GM12878 (cell line): ENCODE results near the gene ZNF771. TPM values are rescaled to one million over a fixed set of nuclear protein-coding genes. Genes with fewer than 3 reads are reported as not detected.

Experiments
- ATF7 ChIP-seq: fragments of 450-650 bp; IDR thresholded peaks from 2 replicates; pipeline ENCODE4 v1.6.1; 2016; ENCODE audit warnings: low read depth, mild to moderate bottlenecking
- BMI1 ChIP-seq: fragments of 450-650 bp; IDR thresholded peaks from 2 replicates; pipeline ENCODE4 v1.6.1; 2016; ENCODE audit warnings: mild to moderate bottlenecking, moderate library complexity, borderline replicate concordance
- CTCF ChIP-seq, 3 experiments: IDR thresholded peaks in 2 of 3; conservative IDR thresholded peaks in 1 of 3; 2 replicates each; pipeline ENCODE4 v1.5.1; 2011; ENCODE audit warnings: low read depth in 3 of 3, low read length in 3 of 3, mild to moderate bottlenecking in 3 of 3, control low read depth in 2 of 3, moderate library complexity in 2 of 3, inconsistent platforms in 1 of 3, mixed read lengths in 1 of 3; ENCODE audit not compliant: control insufficient read depth in 2 of 3, insufficient read depth in 1 of 3; ENCODE audit errors: extremely low read depth in 1 of 3
- EZH2 ChIP-seq: IDR thresholded peaks from 2 replicates; pipeline ENCODE4 v1.6.1; 2012; ENCODE audit warnings: low read depth, mild to moderate bottlenecking, control low read depth, inconsistent platforms, low read length, borderline replicate concordance; ENCODE audit not compliant: control insufficient read depth
- GATAD2B ChIP-seq: fragments of 450-650 bp; conservative IDR thresholded peaks from 2 replicates; pipeline ENCODE4 v1.6.1; 2017; ENCODE audit warnings: low read depth, mild to moderate bottlenecking, moderate library complexity
- HDAC6 ChIP-seq: fragments of 200-600 bp; sonication (generic); IDR thresholded peaks from one replicate; pipeline ENCODE4 v1.8.0; 2017; ENCODE audit warnings: antibody characterized with exemption; ENCODE audit not compliant: unreplicated experiment
- HSF1 ChIP-seq: fragments of 150-350 bp; IDR thresholded peaks from 2 replicates; pipeline ENCODE4 v1.6.1; 2014; ENCODE audit warnings: mild to moderate bottlenecking, low read depth, low read length
- IKZF1 ChIP-seq: fragments of 450-650 bp; conservative IDR thresholded peaks from 2 replicates; pipeline ENCODE4 v1.6.1; 2017; ENCODE audit warnings: antibody characterized with exemption, mild to moderate bottlenecking
- IRF3 ChIP-seq: fragments of 450-650 bp; IDR thresholded peaks from 2 replicates; pipeline ENCODE4 v1.6.1; 2014; ENCODE audit warnings: mild to moderate bottlenecking
- KAT2A ChIP-seq: conservative IDR thresholded peaks from 2 replicates; pipeline ENCODE4 v1.6.1; 2011; ENCODE audit warnings: low read depth, low read length; ENCODE audit not compliant: control insufficient read depth
- MYB ChIP-seq: fragments of 150-350 bp; IDR thresholded peaks from 2 replicates; pipeline ENCODE4 v1.6.1; 2014; ENCODE audit warnings: mild to moderate bottlenecking, low read depth, low read length, borderline replicate concordance
- PAX5 ChIP-seq: IDR thresholded peaks from 2 replicates; pipeline ENCODE4 v1.6.1; 2011; ENCODE audit warnings: low read depth, low read length, borderline replicate concordance
- SIN3A ChIP-seq: IDR thresholded peaks from 2 replicates; pipeline ENCODE4 v1.6.1; 2012; ENCODE audit warnings: low read depth, low read length, improper control_type of control experiment
- SMAD1 ChIP-seq: fragments of 450-650 bp; IDR thresholded peaks from 2 replicates; pipeline ENCODE4 v1.6.1; 2018; ENCODE audit warnings: mild to moderate bottlenecking, low read depth; ENCODE audit not compliant: partially characterized antibody
- SPI1 ChIP-seq: IDR thresholded peaks from 2 replicates; pipeline ENCODE4 v1.6.1; 2011; ENCODE audit warnings: low read depth, mild to moderate bottlenecking, low read length, moderate library complexity, borderline replicate concordance; ENCODE audit not compliant: insufficient read depth
- STAT3 ChIP-seq: IDR thresholded peaks from 2 replicates; pipeline ENCODE4 v1.6.1; 2011; ENCODE audit warnings: low read depth, low read length, improper control_type of control experiment
- TARDBP ChIP-seq: IDR thresholded peaks from 2 replicates; pipeline ENCODE4 v1.6.1; 2016; ENCODE audit warnings: borderline replicate concordance
- WRNIP1 ChIP-seq: IDR thresholded peaks from 2 replicates; pipeline ENCODE4 v1.6.1; 2011; ENCODE audit warnings: low read depth, low read length, improper control_type of control experiment, borderline replicate concordance
- YBX1 ChIP-seq: fragments of 450-650 bp; IDR thresholded peaks from 2 replicates; pipeline ENCODE4 v1.6.1; 2016; ENCODE audit warnings: antibody characterized with exemption
- ZNF207 ChIP-seq: fragments of 450-650 bp; IDR thresholded peaks from 2 replicates; pipeline ENCODE4 v1.6.1; 2014; ENCODE audit warnings: antibody characterized with exemption, mild to moderate bottlenecking, borderline replicate concordance
- ZNF384 ChIP-seq: IDR thresholded peaks from 2 replicates; pipeline ENCODE4 v1.6.1; 2012; ENCODE audit warnings: low read depth, mild to moderate bottlenecking, low read length, improper control_type of control experiment, borderline replicate concordance
- ZSCAN29 ChIP-seq: fragments of 450-650 bp; IDR thresholded peaks from 2 replicates; pipeline ENCODE4 v1.6.1; 2017; ENCODE audit warnings: mild to moderate bottlenecking, moderate library complexity
- polyA plus RNA-seq, 11 experiments: library from polyadenylated mRNA; depleted of rRNA in 4 of 11; unstranded in 6 of 11; stranded (reverse) in 5 of 11; fragments of >200 nt; fragmentation: Nextera tagmentation in 4 of 11; fragmentation: Illumina TruSeq in 1 of 11; extraction: Ambion mirVana in 4 of 11; extraction: Trizol in 1 of 11; gene quantifications; 1 replicate in 1 of 11; 2 replicates in 10 of 11; pipeline versions ENCODE4 v1.2.1 to v1.2.3, GENCODE V29; 2011 to 2016; ENCODE audit warnings: inconsistent platforms in 2 of 11, missing spikeins in 2 of 11, low read depth in 1 of 11
- total RNA-seq, 4 experiments: library from RNA; depleted of rRNA in 3 of 4; stranded (reverse); fragments of >200 nt in 3 of 4; fragmentation: Illumina TruSeq in 1 of 4; extraction: Trizol in 1 of 4; gene quantifications; 2 replicates each; pipeline versions ENCODE4 v1.2.1 to v1.2.3, GENCODE V29; 2013 to 2021
- TF ChIP-seq, protein P1 (sequence below): IDR thresholded peaks from 2 replicates; pipeline ENCODE4 v1.6.1; 2011; ENCODE audit warnings: mild to moderate bottlenecking, low read depth, low read length, moderate library complexity; ENCODE audit not compliant: insufficient replicate concordance
- TF ChIP-seq, protein P2 (sequence below): IDR thresholded peaks from 2 replicates; pipeline ENCODE4 v1.6.1; 2011; ENCODE audit warnings: low read depth, mild to moderate bottlenecking, low read length, moderate library complexity, borderline replicate concordance; ENCODE audit errors: extremely low read depth

ZNF771 gene
- total and polyA plus RNA-seq, 10 of the 15 experiments (the other 5 are each of a cell fraction or from before 2014, with no cell fraction given): 0.98 to 7.6 (median 3.7) TPM

DNA sequence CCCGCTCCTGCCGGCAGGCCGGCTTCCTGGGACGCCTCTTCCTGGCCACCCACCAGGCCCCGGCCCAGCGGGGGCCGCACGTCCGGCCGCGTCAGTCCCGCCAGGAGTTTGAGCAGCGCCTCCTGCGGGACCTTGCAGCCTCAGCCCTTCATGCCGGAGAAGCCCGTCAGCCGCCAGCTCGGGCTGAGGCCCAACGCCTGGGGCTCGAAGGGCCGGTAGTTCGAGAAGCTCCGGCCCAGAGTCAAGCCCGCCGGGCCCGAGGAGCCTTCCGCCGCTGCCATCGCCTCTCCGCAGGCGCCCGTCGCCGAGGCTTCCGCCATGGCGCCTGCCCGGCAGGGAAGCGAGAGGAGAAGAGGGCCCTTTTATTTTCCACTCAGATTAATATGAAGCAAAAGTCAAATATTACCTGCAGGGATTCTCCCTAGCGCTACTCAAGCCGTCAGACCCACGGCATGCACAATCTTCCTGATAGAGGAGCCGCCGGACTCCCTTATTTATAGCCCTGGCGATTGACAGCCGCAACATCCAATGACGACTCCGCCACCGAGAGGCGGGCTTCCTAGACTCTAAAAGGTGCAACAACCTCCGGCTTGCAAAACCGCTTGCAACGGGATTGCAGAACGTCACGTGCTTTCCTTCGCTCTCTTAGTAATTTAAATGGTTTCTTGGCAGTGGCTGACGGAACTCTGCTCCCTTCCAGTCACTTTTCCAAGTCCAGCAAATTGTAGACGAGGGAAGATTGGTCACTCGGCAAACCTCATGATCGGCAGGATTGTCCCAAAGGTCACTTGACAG, 38.2 kb downstream of the ZNF771 start, which contains the start of gene SEPHS2 (continued):
- TF ChIP-seq SIN3A: peak; percentile 43; the same call in 1 of the 2 replicates
- TF ChIP-seq MYB: no peak
- TF ChIP-seq CTCF (IDR thresholded peaks at IDR 0.05 in 2 of 3, conservative IDR thresholded peaks at IDR 0.05 in 1 of 3; ENCODE audit: control insufficient read depth in 2 of 3, extremely low read depth in 1 of 3, insufficient read depth in 1 of 3, low read depth in 3 of 3, low read length in 3 of 3): peak; percentile 38 to 52 (median 49); a peak in 5 of 6 replicates
- TF ChIP-seq HDAC6: no peak
- no peak for TF ChIP-seq BMI1
- TF ChIP-seq GATAD2B: 0 out of 2 replicates have a peak, but pooled peaks have one; percentile 44
- no peak for TF ChIP-seq YBX1
- TF ChIP-seq SMAD1: peak; percentile 80
- TF ChIP-seq WRNIP1: 0 out of 2 replicates have a peak, but pooled peaks have one; percentile 34
- TF ChIP-seq STAT3: no peak
- TF ChIP-seq, protein P1, sequence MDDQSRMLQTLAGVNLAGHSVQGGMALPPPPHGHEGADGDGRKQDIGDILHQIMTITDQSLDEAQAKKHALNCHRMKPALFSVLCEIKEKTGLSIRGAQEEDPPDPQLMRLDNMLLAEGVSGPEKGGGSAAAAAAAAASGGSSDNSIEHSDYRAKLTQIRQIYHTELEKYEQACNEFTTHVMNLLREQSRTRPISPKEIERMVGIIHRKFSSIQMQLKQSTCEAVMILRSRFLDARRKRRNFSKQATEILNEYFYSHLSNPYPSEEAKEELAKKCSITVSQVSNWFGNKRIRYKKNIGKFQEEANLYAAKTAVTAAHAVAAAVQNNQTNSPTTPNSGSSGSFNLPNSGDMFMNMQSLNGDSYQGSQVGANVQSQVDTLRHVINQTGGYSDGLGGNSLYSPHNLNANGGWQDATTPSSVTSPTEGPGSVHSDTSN: peak; percentile 99
- TF ChIP-seq ZNF207: no peak
- TF ChIP-seq TARDBP: no peak
- no peak for TF ChIP-seq ZNF384
- TF ChIP-seq, protein P2, sequence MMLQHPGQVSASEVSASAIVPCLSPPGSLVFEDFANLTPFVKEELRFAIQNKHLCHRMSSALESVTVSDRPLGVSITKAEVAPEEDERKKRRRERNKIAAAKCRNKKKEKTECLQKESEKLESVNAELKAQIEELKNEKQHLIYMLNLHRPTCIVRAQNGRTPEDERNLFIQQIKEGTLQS: no peak
- TF ChIP-seq SPI1: no peak
- no peak for TF ChIP-seq ZSCAN29
- 0 out of 2 replicates have a peak, but pooled peaks have one; percentile 5 for TF ChIP-seq HSF1
- TF ChIP-seq PAX5: no peak
- no peak; the same call in 1 of the 2 replicates for TF ChIP-seq ATF7
- peak; percentile 69 for TF ChIP-seq IKZF1
- TF ChIP-seq EZH2: no peak
- TF ChIP-seq KAT2A: no peak
- TF ChIP-seq IRF3: peak; percentile 65; the same call in 1 of the 2 replicates
